ENCODE measurements around the gene GABARAPL1.
"Not testable (repeated sequence)": the region's sequence is repeated elsewhere in the genome, so short reads cannot be mapped to it uniquely, and the experiment has no call there.

GABARAPL1 gene

DNA sequence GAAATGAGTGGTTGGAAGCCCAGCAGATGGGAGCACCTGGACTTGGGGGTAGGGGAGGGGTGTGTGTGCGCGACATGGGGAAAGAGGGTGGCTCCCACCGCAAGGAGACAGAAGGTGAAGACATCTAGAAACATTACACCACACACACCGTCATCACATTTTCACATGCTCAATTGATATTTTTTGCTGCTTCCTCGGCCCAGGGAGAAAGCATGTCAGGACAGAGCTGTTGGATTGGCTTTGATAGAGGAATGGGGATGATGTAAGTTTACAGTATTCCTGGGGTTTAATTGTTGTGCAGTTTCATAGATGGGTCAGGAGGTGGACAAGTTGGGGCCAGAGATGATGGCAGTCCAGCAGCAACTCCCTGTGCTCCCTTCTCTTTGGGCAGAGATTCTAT, 9.2 kb downstream of the GABARAPL1 start:
- Histone ChIP-seq H3K4me3 (ENCODE audit: low read length, poor library complexity, severe bottlenecking) (no peak overlapping the region), H3K9ac (ENCODE audit: low read depth, low read length, poor library complexity, severe bottlenecking) (no peak overlapping the region), H3F3A (ENCODE audit: low read depth) (no peaks in the 10 kb centered on the region), H3K4me1 (ENCODE audit: insufficient read depth, low read length, poor library complexity, severe bottlenecking) (no peaks in the 10 kb centered on the region), H2AFZ (ENCODE audit: low read length) (no peak overlapping the region), H3K4me2 (ENCODE audit: low read depth, low read length, poor library complexity, severe bottlenecking) (no peak overlapping the region), H3K9me2 (replicated peaks; ENCODE audit: low read depth, low read length) (no peaks in the 10 kb centered on the region), H3K27me3 (ENCODE audit: insufficient read depth, low read length, poor library complexity, severe bottlenecking) (no peaks in the 10 kb centered on the region), H3K79me2 (ENCODE audit: insufficient read depth, low read length) (no peaks in the 10 kb centered on the region), H3K9me3 (ENCODE audit: insufficient read depth, low read depth, low read length) (no peaks in the 10 kb centered on the region), H4K20me1 (ENCODE audit: insufficient read depth, low read length, poor library complexity, severe bottlenecking) (no peaks in the 10 kb centered on the region), H3K36me3 (ENCODE audit: insufficient read depth, low read length) (peaks cover 23% of the 10 kb centered on the region; the same call in 1 of the 2 replicates)
- TF ChIP-seq EZH2phosphoT487 (IDR thresholded peaks at IDR 0.05; ENCODE audit: borderline replicate concordance) = no peak
- TF ChIP-seq, protein P1, sequence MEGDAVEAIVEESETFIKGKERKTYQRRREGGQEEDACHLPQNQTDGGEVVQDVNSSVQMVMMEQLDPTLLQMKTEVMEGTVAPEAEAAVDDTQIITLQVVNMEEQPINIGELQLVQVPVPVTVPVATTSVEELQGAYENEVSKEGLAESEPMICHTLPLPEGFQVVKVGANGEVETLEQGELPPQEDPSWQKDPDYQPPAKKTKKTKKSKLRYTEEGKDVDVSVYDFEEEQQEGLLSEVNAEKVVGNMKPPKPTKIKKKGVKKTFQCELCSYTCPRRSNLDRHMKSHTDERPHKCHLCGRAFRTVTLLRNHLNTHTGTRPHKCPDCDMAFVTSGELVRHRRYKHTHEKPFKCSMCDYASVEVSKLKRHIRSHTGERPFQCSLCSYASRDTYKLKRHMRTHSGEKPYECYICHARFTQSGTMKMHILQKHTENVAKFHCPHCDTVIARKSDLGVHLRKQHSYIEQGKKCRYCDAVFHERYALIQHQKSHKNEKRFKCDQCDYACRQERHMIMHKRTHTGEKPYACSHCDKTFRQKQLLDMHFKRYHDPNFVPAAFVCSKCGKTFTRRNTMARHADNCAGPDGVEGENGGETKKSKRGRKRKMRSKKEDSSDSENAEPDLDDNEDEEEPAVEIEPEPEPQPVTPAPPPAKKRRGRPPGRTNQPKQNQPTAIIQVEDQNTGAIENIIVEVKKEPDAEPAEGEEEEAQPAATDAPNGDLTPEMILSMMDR (conservative IDR thresholded peaks at IDR 0.05; ENCODE audit: low read length) = no peak

DNA sequence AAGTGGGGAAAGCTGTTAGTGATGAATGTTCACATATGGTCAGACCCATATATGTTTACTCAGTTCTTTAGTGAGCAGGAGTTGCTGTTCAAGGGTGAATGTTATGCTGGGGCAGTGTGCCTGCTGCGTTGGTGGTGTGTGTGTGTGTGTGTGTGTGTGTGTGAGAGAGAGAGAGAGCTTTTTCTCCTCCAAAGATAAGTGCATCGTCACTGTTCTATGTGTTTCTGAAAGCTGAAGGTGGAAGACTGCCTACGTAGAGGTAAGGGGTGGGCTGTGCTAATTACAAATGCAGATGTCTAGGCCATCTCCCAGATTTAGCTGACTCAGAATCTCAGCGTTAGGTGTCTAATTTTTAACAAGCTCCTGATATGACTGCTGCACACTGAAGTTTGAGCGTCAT, 10.5 kb downstream of the GABARAPL1 start:
- Histone ChIP-seq H3K79me2 (ENCODE audit: insufficient read depth, low read length) (no peaks in the 10 kb centered on the region), H3K9ac (ENCODE audit: low read depth, low read length, poor library complexity, severe bottlenecking) (no peak overlapping the region), H3K9me3 (ENCODE audit: insufficient read depth, low read depth, low read length) (no peaks in the 10 kb centered on the region), H2AFZ (ENCODE audit: low read length) (no peak overlapping the region), H3F3A (ENCODE audit: low read depth) (no peaks in the 10 kb centered on the region), H3K9me2 (replicated peaks; ENCODE audit: low read depth, low read length) (no peaks in the 10 kb centered on the region), H3K4me1 (ENCODE audit: insufficient read depth, low read length, poor library complexity, severe bottlenecking) (no peaks in the 10 kb centered on the region), H3K36me3 (ENCODE audit: insufficient read depth, low read length) (peaks cover 23% of the 10 kb centered on the region; the same call in 1 of the 2 replicates), H3K4me3 (ENCODE audit: low read length, poor library complexity, severe bottlenecking) (no peak overlapping the region), H4K20me1 (ENCODE audit: insufficient read depth, low read length, poor library complexity, severe bottlenecking) (no peaks in the 10 kb centered on the region), H3K27me3 (ENCODE audit: insufficient read depth, low read length, poor library complexity, severe bottlenecking) (no peaks in the 10 kb centered on the region), H3K4me2 (ENCODE audit: low read depth, low read length, poor library complexity, severe bottlenecking) (no peak overlapping the region)
- TF ChIP-seq EZH2phosphoT487 (IDR thresholded peaks at IDR 0.05; ENCODE audit: borderline replicate concordance) = no peak
- TF ChIP-seq, protein P1 (conservative IDR thresholded peaks at IDR 0.05; ENCODE audit: low read length) = no peak

DNA sequence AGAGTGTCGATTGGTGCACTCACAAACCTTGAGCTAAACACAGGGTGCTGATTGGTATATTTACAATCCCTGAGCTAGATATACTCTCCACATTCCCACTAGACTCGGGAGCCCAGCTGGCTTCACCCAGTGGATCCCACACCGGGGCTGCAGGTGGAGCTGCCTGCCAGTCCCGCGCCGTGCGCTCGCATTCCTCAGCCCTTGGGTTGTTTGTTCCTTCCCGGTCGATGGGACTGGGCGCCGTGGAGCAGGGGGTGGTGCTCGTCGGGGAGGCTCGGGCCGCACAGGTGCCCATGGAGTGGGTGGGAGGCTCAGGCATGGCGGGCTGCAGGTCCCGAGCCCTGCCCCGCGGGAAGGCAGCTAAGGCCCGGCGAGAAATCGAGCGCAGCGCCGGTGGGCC, 12.7 kb downstream of the GABARAPL1 start:
- H3K79me2 ChIP-seq (ENCODE audit: insufficient read depth, low read length) = not testable (repeated sequence)

DNA sequence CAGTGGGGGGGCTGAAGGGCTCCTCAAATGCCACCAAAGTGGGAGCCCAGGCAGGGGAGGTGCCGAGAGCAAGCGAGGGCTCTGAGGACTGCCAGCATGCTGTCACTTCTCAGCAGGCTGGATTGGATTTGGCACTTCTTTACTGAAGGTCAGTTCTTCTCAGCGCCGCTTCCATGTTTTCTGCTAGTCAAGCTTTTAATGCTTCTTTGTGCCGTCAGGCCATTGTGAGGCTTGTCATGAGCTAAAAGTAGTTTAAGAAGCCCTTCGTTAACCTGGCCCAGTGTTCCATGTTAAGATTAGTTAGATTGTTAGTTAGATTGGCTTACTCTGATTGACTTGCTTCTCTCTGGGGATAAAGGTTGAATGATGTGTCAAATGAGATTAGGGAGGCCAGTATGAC, 13.4 kb downstream of the GABARAPL1 start:
- Histone ChIP-seq H3K9me2 (replicated peaks; ENCODE audit: low read depth, low read length) (no peaks in the 10 kb centered on the region), H2AFZ (ENCODE audit: low read length) (no peak overlapping the region), H3K36me3 (ENCODE audit: insufficient read depth, low read length) (peaks cover 13% of the 10 kb centered on the region; the same call in 1 of the 2 replicates), H3K79me2 (ENCODE audit: insufficient read depth, low read length) (no peaks in the 10 kb centered on the region), H3K27me3 (ENCODE audit: insufficient read depth, low read length, poor library complexity, severe bottlenecking) (no peaks in the 10 kb centered on the region), H3F3A (ENCODE audit: low read depth) (no peaks in the 10 kb centered on the region), H3K9ac (ENCODE audit: low read depth, low read length, poor library complexity, severe bottlenecking) (no peak overlapping the region), H3K4me2 (ENCODE audit: low read depth, low read length, poor library complexity, severe bottlenecking) (no peak overlapping the region), H3K9me3 (ENCODE audit: insufficient read depth, low read depth, low read length) (no peaks in the 10 kb centered on the region), H4K20me1 (ENCODE audit: insufficient read depth, low read length, poor library complexity, severe bottlenecking) (no peaks in the 10 kb centered on the region), H3K4me1 (ENCODE audit: insufficient read depth, low read length, poor library complexity, severe bottlenecking) (no peaks in the 10 kb centered on the region), H3K4me3 (ENCODE audit: low read length, poor library complexity, severe bottlenecking) (no peak overlapping the region)
- no peak for TF ChIP-seq EZH2phosphoT487 (IDR thresholded peaks at IDR 0.05; ENCODE audit: borderline replicate concordance)
- TF ChIP-seq, protein P1 (conservative IDR thresholded peaks at IDR 0.05; ENCODE audit: low read length) = no peak

More for the DNA sequence above, 12.7 kb downstream of the GABARAPL1 start:
- not testable (repeated sequence) for H3K4me2 ChIP-seq (ENCODE audit: low read depth, low read length, poor library complexity, severe bottlenecking); H3F3A ChIP-seq (ENCODE audit: low read depth); H4K20me1 ChIP-seq (ENCODE audit: insufficient read depth, low read length, poor library complexity, severe bottlenecking); H3K27me3 ChIP-seq (ENCODE audit: insufficient read depth, low read length, poor library complexity, severe bottlenecking); H3K9me3 ChIP-seq (ENCODE audit: insufficient read depth, low read depth, low read length); H3K4me3 ChIP-seq (ENCODE audit: low read length, poor library complexity, severe bottlenecking); H3K9me2 ChIP-seq (replicated peaks; ENCODE audit: low read depth, low read length); H2AFZ ChIP-seq (ENCODE audit: low read length); H3K9ac ChIP-seq (ENCODE audit: low read depth, low read length, poor library complexity, severe bottlenecking); H3K4me1 ChIP-seq (ENCODE audit: insufficient read depth, low read length, poor library complexity, severe bottlenecking)
- peaks cover 19% of the 10 kb centered on the region; the same call in 1 of the 2 replicates for H3K36me3 ChIP-seq (ENCODE audit: insufficient read depth, low read length)

All from Loucy (cell line).